Neural progenitor cell (in vitro differentiated cells): ENCODE data around the gene IL27RA. TPM values are rescaled to one million over a fixed set of nuclear protein-coding genes. Genes with fewer than 3 reads are reported as not detected.
"Not testable (repeated sequence)": the region's sequence is repeated elsewhere in the genome, so short reads cannot be mapped to it uniquely, and the experiment has no call there.

Experiments
- DNase-seq: peaks from one replicate; pipeline ENCODE4 v3.0.0-alpha.2; 2016; ENCODE audit warnings: low spot score
- H2AFZ ChIP-seq: fragments of 200-600 bp; sonication (generic); replicated peaks from 2 replicates; pipeline ENCODE4 v1.6.1; 2016; ENCODE audit warnings: antibody characterized with exemption
- H3F3A ChIP-seq: fragments of 200-600 bp; sonication (generic); 2 replicates; pipeline ENCODE4 v1.6.1; 2016; ENCODE audit warnings: antibody characterized with exemption, low read depth
- H3K27ac ChIP-seq: fragments of 200-600 bp; sonication (generic); 2 replicates; pipeline ENCODE4 v1.5.1; 2016; ENCODE audit warnings: mild to moderate bottlenecking
- H3K27me3 ChIP-seq: fragments of 200-600 bp; sonication (generic); 2 replicates; pipeline ENCODE4 v1.6.1; 2016; ENCODE audit warnings: mild to moderate bottlenecking, moderate library complexity
- H3K36me3 ChIP-seq: fragments of 200-600 bp; sonication (generic); 2 replicates; pipeline ENCODE4 v1.5.1; 2016
- H3K4me1 ChIP-seq: fragments of 200-600 bp; sonication (generic); 2 replicates; pipeline ENCODE4 v1.6.1; 2016; ENCODE audit warnings: mixed run types
- H3K4me2 ChIP-seq: fragments of 200-600 bp; sonication (generic); 2 replicates; pipeline ENCODE4 v1.6.1; 2016
- H3K4me3 ChIP-seq: fragments of 200-600 bp; sonication (generic); 2 replicates; pipeline ENCODE4 v1.5.1; 2016
- H3K79me2 ChIP-seq: fragments of 200-600 bp; sonication (generic); 2 replicates; pipeline ENCODE4 v1.6.1; 2016; ENCODE audit warnings: low read depth
- H3K9ac ChIP-seq: fragments of 200-600 bp; sonication (generic); 2 replicates; pipeline ENCODE4 v1.6.1; 2016
- H3K9me3 ChIP-seq: fragments of 200-600 bp; sonication (generic); 2 replicates; pipeline ENCODE4 v1.5.1; 2016; ENCODE audit warnings: low read depth
- H4K20me1 ChIP-seq: fragments of 200-600 bp; sonication (generic); 2 replicates; pipeline ENCODE4 v1.6.1; 2016; ENCODE audit warnings: low read depth
- H3K27ac Mint-ChIP-seq: 3 replicates; pipeline ENCODE4 v1.8.0; 2021; ENCODE audit warnings: mixed read lengths
- H3K27me3 Mint-ChIP-seq: 2 replicates; pipeline ENCODE4 v1.8.0; 2022; ENCODE audit warnings: low read depth, mild to moderate bottlenecking, inconsistent platforms, moderate library complexity, mixed read lengths; ENCODE audit not compliant: insufficient read depth
- H3K36me3 Mint-ChIP-seq: 3 replicates; pipeline ENCODE4 v1.8.0; 2021; ENCODE audit warnings: mixed read lengths
- H3K4me1 Mint-ChIP-seq: 3 replicates; pipeline ENCODE4 v1.8.0; 2021; ENCODE audit warnings: mixed read lengths
- H3K4me3 Mint-ChIP-seq: 3 replicates; pipeline ENCODE4 v1.8.0; 2021; ENCODE audit warnings: mild to moderate bottlenecking, moderate library complexity, mixed read lengths
- H3K9me3 Mint-ChIP-seq: 3 replicates; pipeline ENCODE4 v1.8.0; 2020; ENCODE audit warnings: mixed read lengths
- CTCF ChIP-seq: fragments of 200-600 bp; sonication (generic); IDR thresholded peaks from 2 replicates; pipeline ENCODE4 v1.5.1; 2017; ENCODE audit warnings: antibody characterized with exemption, mild to moderate bottlenecking
- EZH2 ChIP-seq: fragments of 200-600 bp; sonication (generic); IDR thresholded peaks from 2 replicates; pipeline ENCODE4 v1.6.1; 2017; ENCODE audit warnings: antibody characterized with exemption, mild to moderate bottlenecking, moderate library complexity
- EZH2phosphoT487 ChIP-seq: fragments of 200-600 bp; sonication (generic); IDR thresholded peaks from 2 replicates; pipeline ENCODE4 v1.6.1; 2017; ENCODE audit warnings: antibody characterized with exemption
- total RNA-seq: library from RNA; depleted of rRNA; stranded (reverse); fragments of >200 nt; gene quantifications from 2 replicates; pipeline ENCODE4 v1.2.3, GENCODE V29; 2015; ENCODE audit warnings: low replicate concordance

The IL27RA gene
- total RNA-seq, 1 donor from 2014 or later = 1.2 TPM

DNA sequence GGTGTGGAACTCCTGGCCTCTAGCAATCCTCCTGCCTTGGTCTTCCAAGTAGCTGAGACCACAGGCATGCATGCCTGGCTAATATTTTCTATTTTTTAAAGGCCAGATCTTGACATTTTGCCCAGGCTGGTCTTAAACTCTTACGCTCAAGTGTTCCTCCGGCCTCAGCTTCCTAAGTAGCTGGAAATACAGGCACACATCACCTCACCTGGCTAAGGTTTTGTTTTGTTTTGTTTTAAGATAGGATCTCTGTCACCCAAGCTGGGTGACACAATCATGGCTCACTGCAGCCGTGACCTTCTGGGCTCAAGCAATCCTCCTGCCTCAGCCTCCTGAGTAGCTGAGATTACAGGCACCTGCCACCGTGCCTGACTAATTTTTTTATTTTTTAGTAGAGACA lies 9.1 kb upstream of the IL27RA start:
- Histone ChIP-seq H3K9ac (no peak overlapping the region), H3K79me2 (no peaks in the 10 kb centered on the region), H3K36me3 (no peaks in the 10 kb centered on the region), H3K4me1 (peaks cover 4% of the 10 kb centered on the region), H3K4me2 (no peak overlapping the region), H3K9me3 (no peaks in the 10 kb centered on the region), H3K27me3 (no peaks in the 10 kb centered on the region), H2AFZ (no peak overlapping the region), H3K4me3 (no peak overlapping the region), H3K27ac (no peak overlapping the region), H3F3A (peaks cover 29% of the 10 kb centered on the region), H4K20me1 (no peaks in the 10 kb centered on the region)
- H3K36me3 Mint-ChIP-seq = no peaks in the 10 kb centered on the region
- no peak for TF ChIP-seq CTCF
- TF ChIP-seq EZH2 = no peak
- no peak for TF ChIP-seq EZH2phosphoT487
- H3K27me3 Mint-ChIP-seq = peaks cover 12% of the 10 kb centered on the region
- H3K9me3 Mint-ChIP-seq = no peaks in the 10 kb centered on the region
- no peak overlapping the region for H3K4me3 Mint-ChIP-seq
- H3K4me1 Mint-ChIP-seq = peaks cover 15% of the 10 kb centered on the region
- no peak for DNase-seq
- H3K27ac Mint-ChIP-seq = no peak overlapping the region

GRCh38 chr19:14023404-14024235 lies 7.9 kb upstream of the IL27RA start:
- Mint-ChIP-seq H3K9me3 (no peaks in the 10 kb centered on the region), H3K36me3 (no peaks in the 10 kb centered on the region), H3K27me3 (peaks cover 14% of the 10 kb centered on the region), H3K4me3 (no peak overlapping the region), H3K27ac (peak overlapping the region; percentile 59), H3K4me1 (peaks cover 15% of the 10 kb centered on the region)
- H3K4me3 ChIP-seq = no peak overlapping the region
- no peaks in the 10 kb centered on the region for H3K79me2 ChIP-seq
- no peak overlapping the region for H3K9ac ChIP-seq
- no peak overlapping the region for H3K27ac ChIP-seq
- H3F3A ChIP-seq = peaks cover 29% of the 10 kb centered on the region
- no peaks in the 10 kb centered on the region for H3K36me3 ChIP-seq
- H2AFZ ChIP-seq = peak overlapping the region; percentile 86
- H3K4me1 ChIP-seq = peaks cover 4% of the 10 kb centered on the region
- H3K9me3 ChIP-seq = no peaks in the 10 kb centered on the region
- DNase-seq = peak; percentile 74
- no peaks in the 10 kb centered on the region for H4K20me1 ChIP-seq
- H3K27me3 ChIP-seq = no peaks in the 10 kb centered on the region
- TF ChIP-seq EZH2 (no peak), CTCF (peak; percentile 66), EZH2phosphoT487 (no peak)
- no peak overlapping the region for H3K4me2 ChIP-seq

DNA sequence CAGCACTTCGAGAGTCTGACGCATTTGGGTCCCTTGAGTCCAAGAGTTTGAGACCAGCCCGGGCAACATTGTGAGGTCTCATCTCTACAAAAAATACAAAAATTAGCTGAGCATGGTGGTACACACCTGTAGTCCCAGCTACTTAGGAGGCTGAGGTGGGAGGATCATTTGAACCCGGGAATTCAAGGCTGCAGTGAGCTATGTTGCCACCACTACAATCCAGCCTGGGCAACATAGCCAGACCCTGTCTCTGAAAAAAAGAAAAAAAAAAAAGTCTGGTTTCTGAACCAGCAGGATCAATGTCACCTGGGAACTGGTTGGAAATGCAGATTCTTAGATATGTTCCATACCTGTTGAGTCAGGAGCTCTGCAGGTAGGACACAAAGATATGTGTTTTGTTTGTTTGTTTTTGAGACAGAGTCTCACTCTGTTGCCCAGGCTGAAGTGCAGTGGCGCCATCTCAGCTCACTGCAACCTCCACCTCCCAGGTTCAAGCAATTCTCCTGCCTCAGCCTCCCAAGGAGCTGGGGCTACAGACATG lies 4.8 kb upstream of the IL27RA start:
- H3K9me3 ChIP-seq, H3K4me3 Mint-ChIP-seq, H4K20me1 ChIP-seq, H3K27me3 Mint-ChIP-seq, H3K4me1 ChIP-seq, H3K4me3 ChIP-seq, DNase-seq, H3K36me3 Mint-ChIP-seq, H3K27ac Mint-ChIP-seq, H3K9ac ChIP-seq, H3K9me3 Mint-ChIP-seq, H3K79me2 ChIP-seq, H3K27ac ChIP-seq, H3K36me3 ChIP-seq, H3K4me2 ChIP-seq, H2AFZ ChIP-seq: not testable (repeated sequence)
- Histone ChIP-seq H3K27me3 (peaks cover 16% of the 10 kb centered on the region), H3F3A (peaks cover 28% of the 10 kb centered on the region)
- H3K4me1 Mint-ChIP-seq = peaks cover 17% of the 10 kb centered on the region

GRCh38 chr19:14027856-14028450 lies 3.6 kb upstream of the IL27RA start, which contains the start of gene RLN3:
Gene RLN3, plus strand, starts transcription at chr19:14028148. Its CDS starts 57 bp downstream, at chr19:14028205.
- peak within 1 kb of the TSS; percentile 75 for H3K27ac Mint-ChIP-seq
- no peak for DNase-seq
- no peak within 1 kb of the TSS for H3K4me2 ChIP-seq

More at GRCh38 chr19:14027856-14028450, 3.6 kb upstream of the IL27RA start, which contains the start of gene RLN3:
- no peaks in the 10 kb centered on the region for H3K9me3 ChIP-seq
- no peak within 1 kb of the TSS for H3K9ac ChIP-seq
- no peaks in the 10 kb centered on the region for H3K36me3 Mint-ChIP-seq
- no peaks in the 10 kb centered on the region for H3K79me2 ChIP-seq
- H3F3A ChIP-seq = peaks cover 21% of the 10 kb centered on the region
- no peaks in the 10 kb centered on the region for H3K9me3 Mint-ChIP-seq
- no peak for TF ChIP-seq EZH2phosphoT487
- no peak for TF ChIP-seq EZH2
- TF ChIP-seq CTCF = no peak
- no peaks in the 10 kb centered on the region for H3K36me3 ChIP-seq
- no peak within 1 kb of the TSS for H2AFZ ChIP-seq
- H4K20me1 ChIP-seq = no peaks in the 10 kb centered on the region
- H3K27me3 Mint-ChIP-seq = peaks cover 6% of the 10 kb centered on the region
- H3K27ac ChIP-seq = no peak within 1 kb of the TSS
- H3K4me3 ChIP-seq = no peak within 1 kb of the TSS
- peaks cover 12% of the 10 kb centered on the region for H3K4me1 Mint-ChIP-seq
- H3K27me3 ChIP-seq = peaks cover 24% of the 10 kb centered on the region
- peaks cover 10% of the 10 kb centered on the region for H3K4me1 ChIP-seq
- H3K4me3 Mint-ChIP-seq = no peak within 1 kb of the TSS
